Measurements from ENCODE around the gene SHISA6.

Gene SHISA6

GRCh38 chr17:11240841-11241610 is at the start of gene SHISA6:
Gene SHISA6 (plus strand): TSS chr17:11241213.
- DNase-seq (ENCODE audit: low spot score) = no peak

GRCh38 chr17:11195801-11196200 is 45.2 kb upstream of the SHISA6 start:
- no peak for DNase-seq (ENCODE audit: low spot score)

GRCh38 chr17:11204991-11205390 is 36.0 kb upstream of the SHISA6 start:
- DNase-seq (ENCODE audit: low spot score) = no peak

- DNase-seq (ENCODE audit: low spot score) = no peak
Measured at GRCh38 chr17:11205659-11206058, 35.4 kb upstream of the SHISA6 start.

GRCh38 chr17:11209906-11210305 is 31.1 kb upstream of the SHISA6 start:
- no peak for DNase-seq (ENCODE audit: low spot score)

GRCh38 chr17:11212792-11213191 is 28.2 kb upstream of the SHISA6 start:
- DNase-seq (ENCODE audit: low spot score) = no peak

GRCh38 chr17:11216976-11217375 is 24.0 kb upstream of the SHISA6 start:
- no peak for DNase-seq (ENCODE audit: low spot score)

GRCh38 chr17:11221196-11221595 is 19.8 kb upstream of the SHISA6 start:
- DNase-seq (ENCODE audit: low spot score) = no peak

GRCh38 chr17:11221721-11222120 is 19.3 kb upstream of the SHISA6 start:
- DNase-seq (ENCODE audit: low spot score) = no peak

GRCh38 chr17:11238705-11239104 is 2.3 kb upstream of the SHISA6 start:
- DNase-seq (ENCODE audit: low spot score) = no peak

GRCh38 chr17:11239379-11239970 is 1.5 kb upstream of the SHISA6 start:
- DNase-seq (ENCODE audit: low spot score) = no peak

- DNase-seq (ENCODE audit: low spot score) = no peak
Measured at GRCh38 chr17:11240041-11240840, 772 bp upstream of the SHISA6 start.

GRCh38 chr17:11241611-11242226 is 706 bp downstream of the SHISA6 start:
- DNase-seq (ENCODE audit: low spot score) = no peak

GRCh38 chr17:11242411-11242810 is 1.4 kb downstream of the SHISA6 start:
- no peak for DNase-seq (ENCODE audit: low spot score)

- DNase-seq (ENCODE audit: low spot score) = no peak
Measured at GRCh38 chr17:11244776-11245175, 3.8 kb downstream of the SHISA6 start.

GRCh38 chr17:11245187-11245586 is 4.2 kb downstream of the SHISA6 start:
- DNase-seq (ENCODE audit: low spot score) = no peak

GRCh38 chr17:11245791-11246190 is 4.8 kb downstream of the SHISA6 start:
- no peak for DNase-seq (ENCODE audit: low spot score)

GRCh38 chr17:11250161-11250560 is 9.1 kb downstream of the SHISA6 start:
- no peak for DNase-seq (ENCODE audit: low spot score)

GRCh38 chr17:11251561-11252107 is 10.6 kb downstream of the SHISA6 start:
- DNase-seq (ENCODE audit: low spot score) = no peak

- no peak for DNase-seq (ENCODE audit: low spot score)
Measured at GRCh38 chr17:11252146-11252545, 11.1 kb downstream of the SHISA6 start.

GRCh38 chr17:11256877-11257276 is 15.9 kb downstream of the SHISA6 start:
- no peak for DNase-seq (ENCODE audit: low spot score)

- no peak for DNase-seq (ENCODE audit: low spot score)
Measured at GRCh38 chr17:11264183-11264871, 23.3 kb downstream of the SHISA6 start.

Data from kidney capillary endothelial cell (primary cell).